T-helper 2 cell treated with Interferon-gamma antibody and Interleukin-4, amounts not matched to agents 5 μg/mL and 100 μg/mL, for 36 hours (primary cell): ENCODE measurements around the gene PHF19.

Experiments used
- DNase-seq: peaks from one replicate; pipeline ENCODE4 v3.0.0; 2021; ENCODE audit warnings: low spot score
- H3K27ac Mint-ChIP-seq: one replicate; pipeline ENCODE4 v1.8.0; 2021; ENCODE audit warnings: mild to moderate bottlenecking, mixed read lengths
- H3K27me3 Mint-ChIP-seq: one replicate; pipeline ENCODE4 v1.8.0; 2021; ENCODE audit warnings: low read depth, mixed read lengths
- H3K36me3 Mint-ChIP-seq: one replicate; pipeline ENCODE4 v1.8.0; 2021; ENCODE audit warnings: low read depth, mixed read lengths
- H3K4me1 Mint-ChIP-seq: one replicate; pipeline ENCODE4 v1.8.0; 2021; ENCODE audit warnings: low read depth, mixed read lengths
- H3K4me3 Mint-ChIP-seq: one replicate; pipeline ENCODE4 v1.8.0; 2022; ENCODE audit warnings: mild to moderate bottlenecking, moderate library complexity, mixed read lengths
- H3K9me3 Mint-ChIP-seq: one replicate; pipeline ENCODE4 v1.8.0; 2021; ENCODE audit warnings: mixed read lengths

The PHF19 gene

GRCh38 chr9:120832807-120833206 is 44.2 kb downstream of the PHF19 start:
- no peak overlapping the region for H3K4me3 Mint-ChIP-seq
- H3K4me1 Mint-ChIP-seq = peaks cover 13% of the 10 kb centered on the region
- H3K9me3 Mint-ChIP-seq = no peaks in the 10 kb centered on the region
- H3K27me3 Mint-ChIP-seq = no peaks in the 10 kb centered on the region
- no peak for DNase-seq
- H3K36me3 Mint-ChIP-seq = peaks cover 50% of the 10 kb centered on the region
- H3K27ac Mint-ChIP-seq = no peak overlapping the region

- H3K4me3 Mint-ChIP-seq = no peak overlapping the region
- no peaks in the 10 kb centered on the region for H3K27me3 Mint-ChIP-seq
- H3K27ac Mint-ChIP-seq = no peak overlapping the region
- peaks cover 56% of the 10 kb centered on the region for H3K36me3 Mint-ChIP-seq
- no peaks in the 10 kb centered on the region for H3K9me3 Mint-ChIP-seq
- no peak for DNase-seq
- peaks cover 6% of the 10 kb centered on the region for H3K4me1 Mint-ChIP-seq
These were observed 46.1 kb downstream of the PHF19 start for GRCh38 chr9:120830865-120831264.

- Mint-ChIP-seq H3K9me3 (no peaks in the 10 kb centered on the region), H3K36me3 (peaks cover 58% of the 10 kb centered on the region), H3K27me3 (no peaks in the 10 kb centered on the region), H3K27ac (no peak overlapping the region), H3K4me3 (no peak overlapping the region), H3K4me1 (peaks cover 6% of the 10 kb centered on the region)
- DNase-seq = no peak
These were observed 46.8 kb downstream of the PHF19 start for GRCh38 chr9:120830151-120830550.

GRCh38 chr9:120829650-120830049 is 47.3 kb downstream of the PHF19 start:
- Mint-ChIP-seq H3K9me3 (no peaks in the 10 kb centered on the region), H3K4me1 (peaks cover 7% of the 10 kb centered on the region), H3K36me3 (peaks cover 61% of the 10 kb centered on the region), H3K4me3 (no peak overlapping the region), H3K27ac (no peak overlapping the region), H3K27me3 (no peaks in the 10 kb centered on the region)
- no peak for DNase-seq

GRCh38 chr9:120820095-120820494 is 56.9 kb downstream of the PHF19 start:
- Mint-ChIP-seq H3K4me3 (no peak overlapping the region), H3K36me3 (peaks cover 68% of the 10 kb centered on the region), H3K4me1 (peaks cover 1% of the 10 kb centered on the region), H3K27ac (no peak overlapping the region), H3K27me3 (no peaks in the 10 kb centered on the region), H3K9me3 (no peaks in the 10 kb centered on the region)
- DNase-seq = no peak

- no peak for DNase-seq
- Mint-ChIP-seq H3K27me3 (no peaks in the 10 kb centered on the region), H3K27ac (no peak overlapping the region), H3K9me3 (no peaks in the 10 kb centered on the region), H3K36me3 (peaks cover 59% of the 10 kb centered on the region), H3K4me3 (no peak overlapping the region), H3K4me1 (peaks cover 1% of the 10 kb centered on the region)
These were observed 58.4 kb downstream of the PHF19 start for GRCh38 chr9:120818595-120818994.

GRCh38 chr9:120815075-120815474 is 61.9 kb downstream of the PHF19 start:
- Mint-ChIP-seq H3K36me3 (peaks cover 38% of the 10 kb centered on the region), H3K9me3 (peaks cover under 1% of the 10 kb centered on the region), H3K4me3 (no peak overlapping the region), H3K27ac (no peak overlapping the region), H3K27me3 (no peaks in the 10 kb centered on the region), H3K4me1 (peaks cover 1% of the 10 kb centered on the region)
- no peak for DNase-seq

- Mint-ChIP-seq H3K36me3 (peaks cover 18% of the 10 kb centered on the region), H3K9me3 (peaks cover 50% of the 10 kb centered on the region), H3K4me3 (no peak overlapping the region), H3K27me3 (no peaks in the 10 kb centered on the region), H3K4me1 (no peaks in the 10 kb centered on the region), H3K27ac (no peak overlapping the region)
- no peak for DNase-seq
These were observed 68.1 kb downstream of the PHF19 start for GRCh38 chr9:120808931-120809330.

GRCh38 chr9:120807607-120808379 is 69.2 kb downstream of the PHF19 start:
- no peak for DNase-seq
- Mint-ChIP-seq H3K4me3 (no peak overlapping the region), H3K9me3 (peaks cover 50% of the 10 kb centered on the region), H3K4me1 (no peaks in the 10 kb centered on the region), H3K27ac (no peak overlapping the region), H3K27me3 (no peaks in the 10 kb centered on the region), H3K36me3 (peaks cover 18% of the 10 kb centered on the region)
